Kasumi-1 (cell line): ENCODE measurements around the gene ACBD3.

Source experiments
- DNase-seq, 2 experiments: peaks; one replicate each; lab custom pipeline; 2025; lab: John Stamatoyannopoulos, UW

ACBD3 gene

DNA sequence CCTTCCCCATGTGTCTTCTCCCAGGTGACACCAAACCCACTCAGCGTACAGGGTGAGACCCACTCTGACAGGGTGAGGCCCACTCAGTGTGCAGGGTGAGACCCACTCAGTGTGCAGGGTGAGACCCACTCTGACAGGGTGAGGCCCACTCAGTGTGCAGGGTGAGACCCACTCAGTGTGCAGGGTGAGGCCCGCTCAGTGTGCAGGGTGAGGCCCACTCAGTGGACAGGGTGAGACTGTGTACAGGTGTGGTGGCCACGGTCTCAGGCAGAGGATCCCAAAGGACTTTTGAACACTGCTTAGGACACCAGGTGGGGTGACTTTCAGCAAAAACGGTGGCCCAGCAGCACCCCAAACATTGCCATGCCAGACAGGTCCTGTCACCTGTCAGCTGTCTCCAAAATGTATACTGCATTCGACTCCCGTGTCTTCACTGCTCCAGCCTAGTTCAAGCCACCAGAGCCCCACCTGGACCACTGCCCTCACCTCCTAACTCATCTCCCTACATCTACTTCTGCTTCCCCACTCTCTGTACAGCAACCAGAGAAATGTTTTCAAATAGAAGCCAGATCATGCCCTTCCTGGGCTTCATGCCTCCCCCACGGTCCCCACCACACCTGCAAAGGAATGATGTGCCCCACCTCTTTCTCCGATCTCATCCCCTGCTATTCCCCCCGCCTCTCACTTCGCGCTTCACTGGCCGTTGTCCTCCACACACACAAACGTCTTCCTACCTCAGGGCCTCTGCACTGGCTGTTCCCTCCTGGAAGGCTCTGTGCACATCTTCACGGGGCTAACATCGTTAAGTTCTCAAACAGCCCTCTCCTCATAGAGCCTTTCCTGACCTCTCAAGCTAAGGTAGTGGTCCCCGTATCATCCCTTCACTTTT lies 52.1 kb downstream of the ACBD3 start:
- DNase-seq: no peak

DNA sequence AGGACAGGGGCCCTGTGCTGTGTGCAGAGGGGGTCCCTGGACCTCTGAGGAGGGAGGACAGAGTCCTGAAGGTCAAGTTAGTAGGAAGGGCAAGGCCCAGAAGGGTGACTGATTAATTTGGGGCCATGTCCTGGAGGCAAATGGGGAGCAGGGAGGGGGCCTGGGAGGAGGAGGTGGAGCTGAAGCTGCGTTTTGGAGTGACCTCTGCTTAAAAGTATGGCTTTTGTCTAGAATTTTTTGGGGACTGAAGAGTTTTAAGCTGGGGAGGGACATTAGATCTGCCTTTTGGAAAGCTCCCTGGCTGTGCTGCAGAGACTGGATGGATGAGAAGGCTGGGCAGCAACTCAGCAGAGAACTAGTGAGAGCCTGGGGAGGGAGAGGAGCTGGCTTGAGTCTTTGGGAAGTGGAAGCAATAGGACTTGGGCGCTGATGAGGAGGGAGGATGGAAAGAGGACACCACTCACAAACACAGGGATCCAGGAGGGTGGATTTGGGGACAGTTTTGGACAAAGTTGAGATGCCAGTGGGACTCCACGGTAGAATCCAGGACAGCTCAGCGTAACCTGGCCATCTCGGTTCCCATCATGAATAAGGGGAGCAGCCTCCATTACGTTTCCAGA lies 52.9 kb downstream of the ACBD3 start:
- no peak for DNase-seq

DNA sequence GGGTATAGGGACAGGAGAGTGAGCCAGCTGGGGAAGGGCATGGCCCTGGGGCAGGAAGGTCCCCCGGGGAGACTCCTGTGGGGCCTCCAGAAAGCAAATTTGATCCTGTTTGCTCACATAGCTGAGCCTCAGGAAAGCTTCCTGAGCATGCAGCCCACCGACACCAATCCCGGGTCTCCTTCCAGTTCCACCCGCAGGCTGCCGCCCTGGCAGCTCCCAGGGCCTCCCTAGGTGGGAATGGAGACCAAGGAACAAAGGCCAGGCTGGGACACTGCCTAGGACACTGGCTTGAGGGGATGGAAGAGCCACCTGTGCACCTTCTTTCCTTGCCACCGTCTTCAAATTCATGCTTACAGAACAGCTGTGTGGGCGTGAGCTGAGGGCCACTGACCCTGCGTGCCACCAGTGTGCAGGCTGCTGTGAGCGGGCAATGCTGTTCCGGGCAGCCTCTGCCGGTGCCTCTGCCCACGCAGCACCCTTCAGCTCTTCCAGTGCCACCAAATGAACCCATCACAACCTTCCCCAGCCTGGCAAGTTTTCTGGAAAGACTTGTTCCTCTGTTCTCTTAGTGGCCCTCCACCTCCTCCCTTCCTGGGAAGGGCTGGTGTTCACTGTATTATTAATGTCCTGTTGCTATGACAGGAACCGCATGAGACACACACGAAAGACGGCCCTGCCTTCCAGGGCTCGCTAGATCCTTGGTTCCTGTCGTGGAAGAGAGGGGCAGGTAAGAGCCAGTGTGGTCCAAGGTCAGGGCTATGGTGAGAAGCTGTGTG lies 53.6 kb downstream of the ACBD3 start:
- DNase-seq: no peak

DNA sequence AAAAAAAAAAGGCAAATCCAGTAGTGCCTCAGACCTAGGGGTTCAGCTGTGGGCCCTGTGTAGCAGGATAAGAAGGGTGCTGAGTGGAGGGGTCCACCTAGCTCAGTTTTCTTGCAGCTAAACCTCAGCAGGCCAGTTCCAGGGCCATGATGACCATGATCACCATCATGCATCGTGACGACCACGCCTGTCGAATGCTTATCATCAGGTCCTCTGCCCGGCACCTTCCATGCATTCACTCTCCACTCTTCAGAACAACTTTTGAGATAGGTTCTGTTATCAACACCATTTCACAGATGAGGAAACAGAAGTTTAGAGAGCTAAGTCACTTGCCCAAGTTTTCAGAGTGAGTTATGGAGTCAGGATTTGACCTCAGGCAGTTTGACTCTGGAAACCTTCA lies 54.9 kb downstream of the ACBD3 start:
- no peak for DNase-seq

DNA sequence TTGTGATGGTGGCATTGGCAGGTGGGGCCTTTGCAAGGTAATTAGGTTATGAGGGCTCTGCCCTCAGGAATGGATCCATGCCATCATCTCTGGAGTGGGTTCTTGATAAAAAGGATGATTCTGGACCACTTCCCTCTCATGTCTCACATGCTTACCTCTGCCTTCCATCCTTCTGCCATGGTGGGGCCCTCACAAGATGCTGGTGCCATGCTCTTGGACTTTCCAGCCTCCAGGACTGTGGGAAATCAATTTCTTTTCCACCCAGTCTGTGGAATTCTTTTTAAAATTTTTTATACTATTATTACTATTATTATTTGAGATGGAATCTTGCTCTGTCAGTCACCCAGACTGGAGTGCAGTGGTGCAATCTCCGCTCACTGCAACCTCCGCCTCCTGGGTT lies 57.3 kb downstream of the ACBD3 start:
- no peak for DNase-seq

DNA sequence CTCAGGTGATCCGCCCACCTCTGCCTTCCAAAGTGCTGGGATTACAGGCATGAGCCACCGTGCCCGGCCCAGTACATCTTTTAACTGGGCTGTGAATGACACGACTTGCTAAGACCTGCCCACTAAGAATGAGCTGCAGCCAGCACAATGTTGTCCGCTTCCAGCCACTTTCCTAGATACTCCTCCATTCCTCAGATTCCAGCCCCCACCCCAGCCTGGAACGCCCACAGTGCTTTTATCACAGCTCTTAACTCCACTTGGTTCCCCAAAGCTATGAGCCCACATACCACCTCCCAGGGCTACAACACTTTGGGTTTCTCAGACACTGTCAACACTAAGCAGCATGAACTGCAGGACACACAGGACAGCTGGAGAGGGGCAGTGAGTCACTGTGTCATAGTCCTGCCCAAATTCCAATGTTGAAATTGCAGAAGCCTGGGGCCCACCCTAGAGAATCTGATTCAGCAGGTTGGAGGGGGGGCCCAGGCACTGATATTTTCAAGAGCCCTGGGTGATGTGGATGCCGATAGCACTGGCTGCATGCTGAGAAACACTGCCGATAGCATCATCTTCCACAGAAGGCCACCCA lies 58.0 kb downstream of the ACBD3 start:
- no peak for DNase-seq

DNA sequence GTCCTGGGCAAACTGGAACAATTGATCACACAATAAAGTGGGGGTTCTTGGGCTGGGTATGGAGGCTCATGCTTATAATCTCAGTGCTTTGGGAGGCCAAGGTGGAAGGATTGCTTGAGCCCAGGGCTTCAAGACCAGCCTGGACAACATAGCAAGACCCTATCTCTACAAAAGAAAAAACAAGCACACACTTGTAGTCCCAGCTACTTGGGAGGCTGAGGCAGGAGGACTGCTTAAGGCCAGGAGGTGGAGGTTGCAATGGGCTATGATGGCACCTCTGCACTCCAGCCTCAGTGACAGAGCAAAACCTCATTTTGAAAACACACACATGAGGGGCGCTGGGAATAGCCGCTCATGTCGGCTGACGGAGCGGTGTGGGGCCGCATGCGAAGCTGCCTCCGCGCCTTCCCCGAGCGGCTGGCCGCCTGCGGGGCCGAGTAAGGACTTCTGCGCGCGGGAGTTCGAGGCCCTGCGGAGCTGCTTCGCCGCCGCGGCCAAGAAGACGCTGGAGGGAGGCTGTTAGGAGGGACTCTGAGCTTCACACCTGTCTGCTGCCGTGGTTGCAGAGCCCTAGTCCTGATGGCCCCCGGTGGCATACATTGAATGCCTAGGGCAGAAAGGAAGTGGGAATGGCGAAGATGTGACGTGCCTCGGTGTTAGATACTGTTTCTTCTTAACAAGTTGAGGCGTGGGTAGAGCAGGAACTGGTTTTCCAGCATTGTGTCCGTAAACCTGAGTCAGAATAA lies 59.5 kb downstream of the ACBD3 start:
- no peak for DNase-seq

DNA sequence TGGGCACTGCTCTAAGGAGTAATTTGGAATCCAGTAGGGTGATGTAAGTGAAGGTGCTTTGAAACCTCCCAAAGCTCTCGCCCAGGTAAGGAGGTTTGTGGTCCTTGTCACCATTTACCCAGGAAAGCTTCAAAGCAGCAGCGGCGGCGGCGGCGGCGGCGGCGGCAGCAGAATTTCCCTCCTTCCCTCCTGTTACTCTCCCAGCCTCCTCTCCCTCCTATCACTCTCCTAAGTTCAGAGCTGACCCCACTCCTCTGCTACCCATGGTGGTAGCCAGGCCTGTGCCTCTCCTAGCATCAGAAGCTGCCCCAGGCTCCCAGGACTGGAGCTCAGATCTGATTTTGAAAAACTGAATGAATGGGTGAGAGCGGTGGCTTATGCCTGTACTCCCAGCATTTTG lies 60.7 kb downstream of the ACBD3 start:
- no peak for DNase-seq

DNA sequence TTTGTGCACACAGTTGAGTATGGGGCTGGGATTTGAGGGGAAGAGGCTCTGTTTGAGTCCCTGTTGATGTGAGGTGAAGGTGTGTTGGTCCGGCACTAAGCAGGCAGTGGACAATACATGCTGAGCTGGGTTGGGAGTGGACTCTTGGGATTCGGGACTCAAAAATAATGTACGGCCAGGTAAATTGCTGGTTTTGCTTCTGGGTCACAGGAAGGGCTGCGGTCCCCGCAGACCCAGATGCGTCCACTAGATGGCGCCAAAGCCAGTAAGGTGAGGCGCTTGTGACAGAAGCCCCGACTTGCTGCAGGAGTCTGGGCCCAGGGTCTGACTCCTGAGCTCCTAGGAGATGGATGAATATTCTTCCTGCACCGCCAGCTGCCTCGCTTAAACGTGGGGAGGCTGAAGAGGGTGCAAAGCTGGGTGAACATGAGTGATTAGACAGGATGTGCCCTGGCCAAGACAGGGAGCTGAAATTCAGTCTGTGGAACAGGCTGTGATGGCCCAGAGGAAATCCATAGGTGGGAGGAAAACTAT lies 61.4 kb downstream of the ACBD3 start:
- DNase-seq: peak; percentile 65 to 67

DNA sequence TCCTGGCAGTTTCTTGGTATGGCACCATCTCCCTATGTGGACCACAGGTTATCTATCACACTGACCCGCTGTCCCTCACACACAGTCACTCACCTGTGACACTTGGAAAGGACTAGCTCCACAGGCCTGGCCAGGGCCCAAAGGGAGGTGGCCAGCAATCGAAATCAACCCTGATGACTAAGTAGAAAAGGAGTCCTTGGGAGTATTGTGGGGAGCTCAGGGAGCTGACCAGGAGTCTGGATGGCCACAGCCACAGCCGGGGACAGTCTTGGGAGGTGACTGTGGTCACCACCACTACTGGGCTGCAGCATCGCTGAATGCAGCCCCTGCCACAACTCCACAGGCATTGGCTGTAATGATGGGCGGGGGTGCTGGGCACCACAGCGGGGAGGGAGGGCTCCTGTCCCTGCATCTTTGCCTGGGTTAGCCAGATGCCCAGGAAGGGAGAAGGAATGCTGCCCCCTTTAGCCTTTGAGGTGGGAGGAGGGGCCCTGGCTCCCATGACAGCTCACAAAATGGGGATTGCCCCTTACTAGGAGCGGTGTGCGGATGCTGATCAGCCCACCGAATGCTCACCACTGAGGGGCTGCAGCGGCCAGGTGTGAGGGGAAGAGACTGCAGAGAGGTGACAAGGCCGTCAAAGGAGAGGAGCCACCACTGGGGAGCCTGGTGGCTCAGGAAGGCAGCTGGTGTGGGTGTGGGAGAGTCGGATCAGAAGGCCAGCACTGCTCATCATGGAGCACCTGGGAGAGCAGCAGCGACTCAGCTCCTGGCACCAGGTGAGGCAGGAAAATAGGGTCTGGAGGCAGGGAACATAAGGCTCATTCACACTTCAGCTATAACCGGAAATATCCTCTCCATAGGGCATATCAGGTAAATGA lies 62.7 kb downstream of the ACBD3 start:
- DNase-seq: no peak

DNA sequence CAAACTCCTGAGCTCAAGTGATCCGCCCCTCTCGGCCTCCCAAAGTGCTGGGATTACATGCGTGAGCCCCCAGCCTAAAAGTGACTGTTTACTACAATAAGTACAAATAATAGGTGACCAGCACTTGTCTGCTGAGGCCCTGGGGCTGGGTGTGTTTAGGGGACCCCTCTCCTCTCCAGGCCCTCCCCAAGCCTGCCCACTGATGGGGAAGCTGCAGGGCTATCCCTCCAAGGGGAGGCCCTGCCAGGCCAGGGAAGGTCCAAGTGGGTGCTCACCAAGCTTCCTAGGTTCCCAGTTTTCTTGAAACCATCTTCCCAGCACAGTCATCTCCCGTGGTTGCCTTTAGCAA lies 63.4 kb downstream of the ACBD3 start:
- no peak for DNase-seq

DNA sequence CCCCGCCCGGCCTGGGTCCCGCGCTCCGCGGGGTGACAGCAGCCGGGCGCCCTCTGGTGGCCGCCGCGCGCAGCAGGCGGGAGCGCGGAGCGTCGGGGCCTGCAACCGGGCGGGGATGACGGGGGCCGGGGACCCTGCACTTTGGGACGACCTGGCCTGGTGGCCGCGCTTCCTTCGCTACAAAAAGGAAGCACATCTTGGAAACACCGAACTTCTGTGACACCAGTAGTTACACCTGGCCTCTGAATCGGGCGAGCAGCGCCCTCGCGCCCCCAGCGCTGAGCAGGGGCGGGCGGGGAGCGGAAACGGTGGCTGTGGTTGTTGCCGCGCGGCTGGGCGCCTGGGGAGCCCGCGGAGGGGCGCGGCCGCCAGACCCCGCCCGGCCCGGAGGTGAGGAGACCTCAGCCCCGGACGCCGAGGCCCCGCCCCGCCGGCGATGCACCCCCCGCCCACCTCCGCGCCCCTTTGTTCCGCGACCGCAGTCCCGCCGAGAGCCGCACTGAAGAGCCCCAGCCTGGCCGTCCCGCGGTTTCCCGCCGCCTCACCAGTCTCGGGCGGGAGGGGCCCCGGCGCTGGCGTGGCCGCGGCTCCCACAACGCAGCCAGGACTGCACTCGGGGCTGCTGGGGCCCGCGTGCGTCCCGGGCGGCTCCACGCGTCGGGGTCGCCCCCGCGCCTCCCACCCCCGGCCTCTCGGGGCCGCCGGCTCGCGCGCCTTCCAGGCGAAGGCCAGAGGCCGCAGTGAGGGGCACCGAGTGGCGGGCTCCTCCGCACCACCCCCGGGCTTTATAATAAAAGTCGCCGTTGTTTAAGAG lies 64.7 kb downstream of the ACBD3 start:
- DNase-seq: peak; percentile 20 to 50

DNA sequence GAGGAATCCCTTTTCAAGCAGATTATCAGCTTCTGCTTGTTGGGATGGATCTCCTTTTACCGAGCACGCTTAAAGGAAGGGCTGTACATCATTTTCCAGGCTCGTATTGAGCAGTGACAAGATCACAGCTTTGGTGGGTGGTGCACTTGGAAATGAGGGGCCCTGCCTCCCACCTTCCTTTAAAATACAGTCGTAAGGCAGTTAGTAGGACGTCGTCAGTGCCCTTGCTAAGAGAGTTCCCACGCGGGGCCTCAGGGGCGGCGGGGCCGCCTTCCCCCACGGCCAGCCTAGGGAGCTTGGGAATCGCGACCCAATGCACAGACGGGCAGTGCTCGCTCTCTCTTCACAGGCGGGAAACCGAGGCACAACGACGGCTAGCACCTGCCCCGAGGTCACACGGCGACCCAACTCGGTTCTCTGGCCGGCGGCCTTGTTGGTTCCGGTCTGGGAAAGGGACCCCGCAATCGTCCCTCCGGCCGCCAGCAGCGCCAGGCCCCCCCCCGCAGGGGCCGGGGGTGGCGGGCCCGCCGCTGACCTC lies 65.4 kb downstream of the ACBD3 start:
- DNase-seq: peak in 1 of 2 experiments; percentile 4

DNA sequence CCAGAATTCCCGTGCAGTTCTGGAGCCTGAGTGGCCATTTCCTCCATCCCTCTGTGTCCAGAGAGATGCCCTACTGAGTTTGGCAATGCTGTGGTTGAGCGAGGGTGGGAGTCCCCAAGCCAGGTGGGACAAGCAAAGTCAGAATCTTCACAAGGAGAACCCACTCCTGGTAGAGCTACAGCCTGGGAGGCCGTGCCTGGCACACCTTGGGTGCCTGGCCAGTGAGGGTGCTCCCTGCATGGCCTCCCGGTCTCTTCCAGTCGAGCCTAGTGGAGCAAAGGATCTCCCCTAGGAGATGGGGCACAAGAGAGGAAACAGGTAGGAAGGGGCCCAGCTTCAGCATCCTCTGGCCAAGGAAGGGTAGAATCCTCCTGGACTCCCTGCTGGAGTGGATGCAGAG lies 66.1 kb downstream of the ACBD3 start:
- no peak for DNase-seq

DNA sequence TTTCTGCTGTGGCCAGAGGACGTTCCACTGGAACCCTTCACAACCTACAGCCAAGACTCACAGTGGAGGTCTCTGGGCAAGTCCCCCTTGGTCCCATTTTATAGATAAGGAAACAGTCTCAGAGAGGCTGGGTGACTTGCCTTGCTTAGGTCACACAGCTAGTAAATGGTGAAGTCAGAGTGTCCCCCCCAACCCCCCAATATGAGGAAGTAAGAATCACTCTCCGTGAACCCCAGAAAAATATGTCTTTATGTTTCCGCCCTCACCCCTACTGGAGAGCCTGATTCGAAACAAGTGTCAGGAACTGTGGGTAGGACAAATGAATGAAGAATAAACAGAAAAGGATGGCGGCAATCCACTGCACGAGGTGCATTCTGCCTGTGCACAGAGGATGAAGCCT lies 67.4 kb downstream of the ACBD3 start:
- DNase-seq: no peak

DNA sequence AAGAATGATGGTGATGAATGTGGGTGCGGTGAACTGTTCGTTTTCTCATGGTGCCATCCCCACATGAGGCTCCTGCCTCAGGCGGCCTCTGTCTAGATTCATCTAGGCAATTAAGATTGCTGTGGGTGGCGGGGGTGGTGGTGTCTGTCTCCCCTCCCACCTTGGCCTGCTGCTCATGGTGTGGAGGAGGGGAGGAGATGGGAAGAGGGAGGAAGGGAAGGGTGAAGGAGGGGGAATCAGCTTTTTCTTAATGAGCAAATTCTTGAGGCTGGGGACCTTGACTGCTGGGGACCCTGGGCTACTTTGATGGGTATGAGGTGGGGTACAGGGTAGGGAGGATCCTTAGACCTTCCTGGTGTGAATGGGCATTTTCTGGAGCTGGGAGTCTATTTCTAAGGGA lies 68.2 kb downstream of the ACBD3 start:
- no peak for DNase-seq

DNA sequence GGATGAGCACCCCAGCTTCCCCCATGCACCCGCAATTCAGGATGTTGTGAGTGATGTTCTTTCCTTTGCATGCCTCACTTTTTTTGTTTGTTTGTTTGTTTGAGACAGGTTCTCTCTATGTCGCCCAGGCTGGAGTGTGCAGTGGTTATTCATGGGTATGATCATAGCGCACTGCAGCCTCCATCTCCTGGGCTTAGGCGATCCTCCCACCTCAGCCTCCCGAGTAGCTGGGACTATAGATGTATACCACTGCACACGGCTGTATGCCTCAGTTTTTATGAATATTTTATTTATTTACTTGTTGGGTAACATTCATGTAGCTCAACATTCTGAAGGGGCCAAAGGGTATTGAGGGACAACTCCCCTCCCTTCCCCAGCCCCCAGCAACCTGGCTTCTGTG lies 69.2 kb downstream of the ACBD3 start:
- no peak for DNase-seq

DNA sequence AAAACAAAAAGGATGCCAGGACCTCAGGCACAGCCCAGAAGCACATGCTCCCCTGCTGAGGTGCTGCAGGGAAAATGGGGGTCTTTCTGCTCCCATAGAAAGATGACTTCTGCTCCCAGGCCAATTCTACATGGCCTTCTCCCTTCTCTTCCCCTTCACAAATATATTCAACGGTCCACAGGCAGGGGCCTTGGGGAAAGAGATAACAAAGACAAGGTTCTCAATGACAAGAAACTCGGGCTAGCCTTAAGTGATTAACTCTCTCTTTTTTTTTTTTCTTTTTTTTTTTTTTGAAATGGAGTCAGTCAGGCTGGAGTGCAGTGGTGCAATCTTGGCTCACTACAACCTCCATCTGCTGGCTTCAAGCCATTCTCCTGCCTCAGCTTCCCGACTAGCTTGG lies 69.9 kb downstream of the ACBD3 start:
- DNase-seq: no peak

DNA sequence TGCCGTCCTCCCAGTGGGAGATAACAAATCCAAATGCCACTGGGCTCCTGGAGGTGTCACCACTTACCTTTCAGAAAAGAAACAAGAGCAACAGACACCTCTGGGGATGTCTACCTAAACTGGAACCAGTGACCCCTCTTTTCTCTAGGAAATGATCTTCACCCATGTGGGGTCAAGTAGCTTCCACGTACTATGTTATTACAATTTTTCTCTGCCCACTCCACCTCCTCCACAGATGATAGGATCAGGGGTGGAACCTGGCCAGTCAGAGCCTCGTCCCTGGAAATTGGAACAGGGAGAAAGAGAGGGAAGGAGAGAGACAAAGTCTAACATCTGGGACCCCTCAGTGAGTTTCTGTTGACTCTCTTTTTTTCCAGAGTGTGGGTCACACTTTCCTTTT lies 73.9 kb downstream of the ACBD3 start:
- no peak for DNase-seq

DNA sequence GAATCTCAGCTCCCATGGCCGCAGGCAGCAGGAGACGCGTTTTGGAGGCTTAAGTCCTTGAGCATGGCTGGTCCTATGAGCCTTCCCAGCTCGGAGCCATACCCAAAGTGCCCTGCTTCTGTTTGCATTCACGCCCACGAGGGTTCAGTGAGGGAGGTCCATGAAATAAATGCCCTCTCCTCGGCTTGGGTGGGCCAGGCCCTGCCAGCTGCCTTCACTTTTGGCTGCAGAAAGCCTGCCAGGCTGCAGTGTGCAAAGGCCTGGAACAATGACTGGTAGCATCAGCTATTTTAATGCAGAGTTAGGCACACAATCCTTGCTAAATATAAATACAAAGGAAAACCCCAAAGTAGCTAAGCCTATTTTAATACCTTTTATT lies 74.7 kb downstream of the ACBD3 start:
- DNase-seq: no peak
